Sigmoid colon (tissue), 4 donors: ENCODE measurements around the gene WFS1.

Experiments
- CTCF ChIP-seq, 4 experiments: fragments of 450-650 bp in 3 of 4; fragments of 200-600 bp in 1 of 4; IDR thresholded peaks; one replicate each; pipeline ENCODE4 v1.5.1; 2016 to 2019; ENCODE audit warnings: antibody characterized with exemption in 4 of 4, mild to moderate bottlenecking in 3 of 4, moderate library complexity in 2 of 4
- POLR2AphosphoS5 ChIP-seq, 4 donors: sonication (generic); formaldehyde crosslinking; IDR thresholded peaks; one replicate each; pipeline ENCODE4 v1.6.1; 2017; ENCODE audit warnings: antibody characterized with exemption in 4 of 4

GRCh38 chr4:6296026-6296425, 26.4 kb downstream of the WFS1 start:
- no peak for TF ChIP-seq CTCF (IDR thresholded peaks at IDR 0.05)
- TF ChIP-seq POLR2AphosphoS5 (IDR thresholded peaks at IDR 0.05) = no peak
